ENCODE results near the gene SRRM3.
"Not testable (repeated sequence)": the region's sequence is repeated elsewhere in the genome, so short reads cannot be mapped to it uniquely, and the experiment has no call there.

Gene SRRM3

DNA sequence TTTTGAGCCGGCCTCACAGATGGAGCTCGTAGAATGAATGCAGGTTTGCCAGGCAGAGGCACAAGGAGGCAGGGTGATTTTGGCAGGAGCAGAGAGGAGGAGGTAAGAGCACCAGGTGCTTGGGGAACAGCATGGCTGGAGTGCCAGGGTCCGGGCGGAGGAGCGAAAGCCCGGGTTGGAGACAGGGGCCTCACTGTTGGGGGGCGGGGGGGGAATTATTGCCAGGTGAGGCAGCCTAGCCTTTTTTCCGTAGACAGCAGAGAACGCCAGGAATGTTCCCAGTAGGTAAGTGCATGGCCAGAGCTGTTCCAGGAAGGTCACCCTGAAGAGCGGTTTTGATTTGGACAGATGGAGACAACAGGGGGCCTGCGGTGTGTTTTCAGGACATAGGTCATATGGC lies 9.5 kb downstream of the SRRM3 start:
- TF ChIP-seq, protein P1, sequence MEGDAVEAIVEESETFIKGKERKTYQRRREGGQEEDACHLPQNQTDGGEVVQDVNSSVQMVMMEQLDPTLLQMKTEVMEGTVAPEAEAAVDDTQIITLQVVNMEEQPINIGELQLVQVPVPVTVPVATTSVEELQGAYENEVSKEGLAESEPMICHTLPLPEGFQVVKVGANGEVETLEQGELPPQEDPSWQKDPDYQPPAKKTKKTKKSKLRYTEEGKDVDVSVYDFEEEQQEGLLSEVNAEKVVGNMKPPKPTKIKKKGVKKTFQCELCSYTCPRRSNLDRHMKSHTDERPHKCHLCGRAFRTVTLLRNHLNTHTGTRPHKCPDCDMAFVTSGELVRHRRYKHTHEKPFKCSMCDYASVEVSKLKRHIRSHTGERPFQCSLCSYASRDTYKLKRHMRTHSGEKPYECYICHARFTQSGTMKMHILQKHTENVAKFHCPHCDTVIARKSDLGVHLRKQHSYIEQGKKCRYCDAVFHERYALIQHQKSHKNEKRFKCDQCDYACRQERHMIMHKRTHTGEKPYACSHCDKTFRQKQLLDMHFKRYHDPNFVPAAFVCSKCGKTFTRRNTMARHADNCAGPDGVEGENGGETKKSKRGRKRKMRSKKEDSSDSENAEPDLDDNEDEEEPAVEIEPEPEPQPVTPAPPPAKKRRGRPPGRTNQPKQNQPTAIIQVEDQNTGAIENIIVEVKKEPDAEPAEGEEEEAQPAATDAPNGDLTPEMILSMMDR (IDR thresholded peaks at IDR 0.05; ENCODE audit: insufficient read depth, low read depth, low read length, missing control alignments): no peak
- DNase-seq (ENCODE audit: low read depth): no peak
- no peak overlapping the region for H3K4me3 ChIP-seq (ENCODE audit: low read depth, low read length)

DNA sequence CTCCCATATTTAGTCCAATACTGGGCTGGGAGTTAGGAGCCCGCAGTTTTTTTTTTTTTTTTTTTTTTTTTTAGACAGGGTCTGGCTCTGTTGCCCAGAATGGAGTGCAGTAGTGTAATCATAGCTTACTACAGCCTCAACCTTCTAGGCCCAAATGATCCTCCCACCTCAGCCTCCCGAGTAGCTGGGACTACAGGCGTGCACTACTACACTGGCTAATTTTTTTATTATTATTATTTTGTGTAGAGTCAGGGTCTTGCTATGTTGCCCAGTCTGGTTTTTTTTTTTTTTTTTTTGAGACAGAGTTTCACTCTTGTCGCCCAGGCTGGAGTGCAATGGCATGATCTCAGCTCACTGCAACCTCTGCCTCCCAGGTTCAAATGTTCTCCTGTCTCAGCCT lies 13.7 kb downstream of the SRRM3 start:
- not testable (repeated sequence) for H3K4me3 ChIP-seq (ENCODE audit: low read depth, low read length); DNase-seq (ENCODE audit: low read depth)

GRCh38 chr7:76216381-76217082 lies 14.8 kb downstream of the SRRM3 start:
- DNase-seq (ENCODE audit: low read depth): no peak

DNA sequence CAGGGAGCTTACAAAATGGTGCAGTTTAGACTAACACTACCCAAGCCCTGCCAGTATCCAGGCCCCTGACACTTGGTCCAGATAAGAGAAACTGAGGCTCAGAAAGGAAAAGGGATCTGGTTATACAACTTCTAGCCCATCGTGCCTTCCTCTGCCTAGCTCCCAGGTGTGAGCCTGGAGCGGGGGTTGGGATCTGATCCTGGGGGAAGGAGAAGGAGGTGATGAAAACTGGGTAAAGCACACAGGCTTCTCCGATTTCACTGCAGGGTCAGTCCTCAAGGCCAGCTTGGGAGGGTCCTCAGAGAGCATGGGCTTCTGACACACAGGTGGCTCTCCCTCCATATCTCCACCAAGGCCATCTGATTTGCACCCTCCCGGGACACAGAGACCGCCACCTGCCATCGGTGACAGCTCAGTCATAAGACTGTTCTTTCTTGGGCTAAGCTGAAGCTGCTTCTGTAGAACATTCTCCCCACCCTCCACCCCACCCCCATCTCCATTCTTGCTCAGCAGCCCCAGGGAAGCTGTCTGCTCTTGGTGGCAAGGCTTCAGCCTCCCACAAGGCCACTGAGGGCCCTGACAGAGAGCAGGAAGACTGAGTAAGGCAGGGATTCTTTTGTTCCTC lies 16.4 kb downstream of the SRRM3 start:
- H3K4me3 ChIP-seq (ENCODE audit: low read depth, low read length): no peak overlapping the region
- DNase-seq (ENCODE audit: low read depth): no peak
- TF ChIP-seq, protein P1 (IDR thresholded peaks at IDR 0.05; ENCODE audit: insufficient read depth, low read depth, low read length, missing control alignments): no peak

More at GRCh38 chr7:76216381-76217082, 14.8 kb downstream of the SRRM3 start:
- H3K4me3 ChIP-seq (ENCODE audit: low read depth, low read length): no peak overlapping the region
- TF ChIP-seq, protein P1 (IDR thresholded peaks at IDR 0.05; ENCODE audit: insufficient read depth, low read depth, low read length, missing control alignments): no peak

DNA sequence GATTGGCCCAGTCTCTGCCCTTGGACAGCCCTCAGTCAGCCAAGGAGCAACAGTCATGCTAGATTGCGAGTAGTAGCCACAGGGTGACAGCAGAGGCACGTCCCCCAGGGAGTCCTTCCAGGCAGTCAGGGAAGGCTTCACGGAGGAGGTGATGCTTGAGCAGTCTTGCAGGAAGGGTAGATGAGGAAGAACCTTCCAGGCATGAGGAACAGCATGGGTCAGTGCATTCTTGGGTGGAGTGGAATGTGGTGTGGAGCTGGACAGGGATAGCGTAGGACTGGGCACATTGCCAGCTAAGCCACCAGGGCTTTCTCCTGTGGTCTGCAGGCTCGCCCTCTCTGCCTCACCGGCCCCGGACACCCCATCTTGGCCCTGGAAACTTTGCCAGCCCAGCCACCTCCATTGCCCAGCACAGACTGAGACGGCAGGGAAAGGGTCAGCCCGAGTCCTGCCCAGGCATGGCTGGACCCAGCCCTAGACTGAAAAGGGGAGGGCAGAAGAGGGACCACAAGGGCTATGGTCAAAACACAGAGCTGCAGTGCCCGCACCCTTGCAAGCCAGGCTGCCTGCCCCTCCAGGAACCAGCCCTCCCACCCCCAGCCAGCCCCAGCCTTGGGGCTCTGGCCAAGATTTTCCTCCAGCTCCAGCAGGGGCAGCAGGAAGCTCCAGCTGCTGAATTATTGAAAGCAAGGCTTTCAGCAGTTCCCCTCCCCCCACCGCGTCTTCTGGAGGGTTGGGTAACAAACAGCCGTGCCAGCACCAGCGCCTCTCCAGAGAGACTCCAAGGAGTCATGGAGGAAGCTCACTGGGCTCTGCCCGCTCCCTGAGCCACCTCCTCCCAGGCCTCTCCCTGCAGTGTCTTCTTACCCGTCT lies 18.7 kb downstream of the SRRM3 start:
- no peak overlapping the region for H3K4me3 ChIP-seq (ENCODE audit: low read depth, low read length)
- DNase-seq (ENCODE audit: low read depth): no peak
- TF ChIP-seq, protein P1 (IDR thresholded peaks at IDR 0.05; ENCODE audit: insufficient read depth, low read depth, low read length, missing control alignments): no peak

GRCh38 chr7:76222333-76222732 lies 20.6 kb downstream of the SRRM3 start:
- TF ChIP-seq, protein P1 (IDR thresholded peaks at IDR 0.05; ENCODE audit: insufficient read depth, low read depth, low read length, missing control alignments): no peak
- DNase-seq (ENCODE audit: low read depth): no peak
- no peak overlapping the region for H3K4me3 ChIP-seq (ENCODE audit: low read depth, low read length)

- no peak for DNase-seq (ENCODE audit: low read depth)
- no peak overlapping the region for H3K4me3 ChIP-seq (ENCODE audit: low read depth, low read length)
- TF ChIP-seq, protein P1 (IDR thresholded peaks at IDR 0.05; ENCODE audit: insufficient read depth, low read depth, low read length, missing control alignments): no peak
Measured at GRCh38 chr7:76222839-76223238, 21.1 kb downstream of the SRRM3 start.

All from GM12865 (cell line).